Measurements from ENCODE around the gene STAP2.
A peak's percentile ranks its signal among the peaks of the same experiment; 100 is the strongest.

Gene STAP2, protein sequence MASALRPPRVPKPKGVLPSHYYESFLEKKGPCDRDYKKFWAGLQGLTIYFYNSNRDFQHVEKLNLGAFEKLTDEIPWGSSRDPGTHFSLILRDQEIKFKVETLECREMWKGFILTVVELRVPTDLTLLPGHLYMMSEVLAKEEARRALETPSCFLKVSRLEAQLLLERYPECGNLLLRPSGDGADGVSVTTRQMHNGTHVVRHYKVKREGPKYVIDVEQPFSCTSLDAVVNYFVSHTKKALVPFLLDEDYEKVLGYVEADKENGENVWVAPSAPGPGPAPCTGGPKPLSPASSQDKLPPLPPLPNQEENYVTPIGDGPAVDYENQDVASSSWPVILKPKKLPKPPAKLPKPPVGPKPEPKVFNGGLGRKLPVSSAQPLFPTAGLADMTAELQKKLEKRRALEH

DNA sequence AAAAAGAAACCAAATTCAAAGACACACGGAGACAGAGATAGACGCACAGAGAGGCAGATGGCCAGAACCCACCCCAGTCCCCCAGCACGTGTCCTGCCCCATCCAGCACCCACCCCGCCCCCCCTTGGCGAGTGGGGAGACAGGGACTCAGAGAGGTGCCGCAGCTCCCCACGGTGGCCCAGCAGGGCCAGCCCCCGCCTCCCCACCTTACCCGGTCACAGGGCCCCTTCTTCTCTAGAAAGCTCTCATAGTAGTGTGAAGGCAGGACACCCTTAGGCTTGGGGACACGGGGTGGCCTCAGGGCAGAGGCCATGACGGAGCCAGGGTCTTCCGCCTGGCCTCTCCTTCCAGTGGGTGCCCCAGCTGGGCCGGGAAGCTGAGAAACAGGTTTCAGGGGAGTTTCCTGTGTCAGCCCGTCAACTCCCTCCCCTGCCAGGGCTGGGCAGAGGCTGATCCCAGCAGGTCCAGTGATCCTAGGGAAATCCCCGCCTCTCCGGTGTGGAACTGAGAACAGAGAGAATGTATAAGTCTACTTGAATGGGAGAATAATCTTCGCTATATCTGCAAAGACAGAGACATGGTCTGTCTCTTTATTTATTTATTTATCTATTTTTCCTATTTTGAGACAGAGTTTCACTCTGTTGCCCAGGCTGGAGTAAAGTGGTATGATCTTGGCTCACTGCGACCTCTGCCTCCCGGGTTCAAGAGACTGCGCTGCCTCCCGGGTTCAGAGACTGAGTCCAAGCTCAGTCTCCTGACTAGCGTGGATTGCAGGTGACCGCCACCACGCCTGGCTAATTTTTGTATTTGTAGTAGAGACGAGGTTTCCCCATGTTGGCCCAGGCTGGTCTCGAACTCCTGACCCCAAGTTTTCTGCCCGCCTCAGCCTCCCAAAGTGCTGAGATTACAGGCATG, at the start of gene STAP2:
Gene STAP2, minus strand, starts transcription at position 387 of the 915 bp plus-strand sequence. Its CDS starts 74 bp downstream, at position 313.
- no peak for DNase-seq

DNA sequence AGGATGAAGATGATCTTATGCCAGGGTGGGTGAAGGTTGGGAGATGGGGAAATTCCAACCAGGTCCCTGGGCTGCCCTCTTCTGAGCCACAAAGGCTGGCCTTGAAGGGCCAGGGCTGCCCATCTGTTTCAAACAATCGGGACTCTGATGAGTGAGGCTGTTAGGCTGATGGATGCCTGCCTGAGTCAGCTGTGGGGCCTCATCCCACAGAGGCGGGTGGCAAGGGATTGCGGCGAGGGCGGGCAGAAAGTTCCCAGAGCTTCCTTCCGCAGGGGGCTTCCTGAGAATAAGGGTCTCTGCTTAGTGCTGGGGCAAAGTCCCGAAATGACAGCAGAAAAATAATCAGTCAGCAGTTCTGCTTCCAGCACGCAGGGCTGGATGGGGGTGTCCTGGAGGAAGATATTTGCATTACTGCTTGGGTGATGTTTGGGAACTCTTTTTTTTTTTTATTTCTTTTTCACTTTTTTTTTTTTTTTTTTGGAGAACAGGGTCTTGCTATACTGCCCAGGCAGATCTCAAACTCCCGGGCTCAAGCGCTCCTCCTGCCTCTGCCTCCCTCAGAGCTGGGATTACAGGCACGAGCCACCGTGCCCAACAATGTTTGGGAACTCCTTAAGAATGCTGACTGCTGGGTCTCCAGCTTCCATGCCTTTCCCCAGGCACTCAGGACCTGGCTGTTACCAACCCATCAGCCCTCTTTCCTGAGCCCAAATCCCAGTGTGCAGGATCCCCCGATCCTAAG, 47.6 kb upstream of the STAP2 start:
- peak; percentile 44 for DNase-seq

DNA sequence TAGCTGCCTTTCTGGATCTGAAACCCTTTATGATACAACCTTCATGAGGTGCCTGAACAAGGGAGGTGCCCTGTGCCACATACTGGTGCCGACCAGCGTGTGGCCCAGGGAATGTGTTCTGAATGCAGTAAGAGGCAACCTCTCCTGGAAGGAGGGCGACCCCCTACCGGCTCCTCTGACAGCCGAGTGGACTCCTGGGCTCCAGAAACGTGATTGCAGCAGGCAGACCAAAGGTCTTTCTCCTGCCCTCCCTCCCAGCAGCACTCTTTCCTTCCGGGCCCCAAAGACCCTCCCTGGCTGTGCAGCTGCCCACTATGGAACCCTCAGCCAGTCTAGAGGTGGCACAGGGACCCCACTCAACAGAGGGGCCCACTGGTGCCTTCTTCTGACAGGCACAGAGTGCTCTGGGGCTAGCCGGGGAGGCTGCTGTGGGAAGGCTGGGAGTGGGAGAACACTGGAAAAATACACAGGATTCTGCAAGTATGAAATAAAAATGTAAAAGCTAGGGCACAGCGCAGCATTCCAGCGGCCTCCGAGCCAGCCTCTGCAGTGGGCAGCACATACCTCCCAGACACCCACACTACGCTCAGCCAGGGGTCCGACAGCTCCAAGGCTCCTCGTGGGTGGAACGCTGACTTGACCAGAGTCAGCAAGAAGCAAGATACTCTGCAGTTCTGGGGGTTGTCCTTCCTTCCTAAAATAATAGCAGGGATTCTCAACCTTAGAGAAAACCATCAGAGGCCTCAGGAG, 46.8 kb upstream of the STAP2 start:
- DNase-seq: no peak

DNA sequence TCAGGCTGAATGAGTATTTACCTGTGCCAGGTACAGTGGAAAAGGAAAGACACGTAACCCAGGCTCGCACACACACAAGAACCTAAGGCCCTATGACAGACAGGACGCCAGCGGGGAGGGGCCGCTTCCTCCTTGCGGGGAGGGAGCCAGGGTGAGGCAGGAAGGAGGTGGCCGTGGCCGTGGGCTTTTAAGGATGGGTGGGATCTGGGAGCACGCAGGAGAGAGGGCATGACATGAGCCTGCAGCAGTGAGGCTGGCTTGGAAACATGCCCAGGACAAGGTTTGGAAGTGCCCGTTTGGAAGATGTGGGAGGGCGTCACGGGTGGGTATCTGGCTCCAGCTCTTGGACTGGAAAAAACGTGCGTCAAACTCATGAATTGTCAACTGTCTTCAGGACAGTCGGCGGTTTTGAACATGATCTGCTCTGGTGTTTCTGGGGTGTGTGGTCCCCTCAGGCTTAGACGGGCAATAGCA, 41.7 kb upstream of the STAP2 start:
- DNase-seq: no peak

DNA sequence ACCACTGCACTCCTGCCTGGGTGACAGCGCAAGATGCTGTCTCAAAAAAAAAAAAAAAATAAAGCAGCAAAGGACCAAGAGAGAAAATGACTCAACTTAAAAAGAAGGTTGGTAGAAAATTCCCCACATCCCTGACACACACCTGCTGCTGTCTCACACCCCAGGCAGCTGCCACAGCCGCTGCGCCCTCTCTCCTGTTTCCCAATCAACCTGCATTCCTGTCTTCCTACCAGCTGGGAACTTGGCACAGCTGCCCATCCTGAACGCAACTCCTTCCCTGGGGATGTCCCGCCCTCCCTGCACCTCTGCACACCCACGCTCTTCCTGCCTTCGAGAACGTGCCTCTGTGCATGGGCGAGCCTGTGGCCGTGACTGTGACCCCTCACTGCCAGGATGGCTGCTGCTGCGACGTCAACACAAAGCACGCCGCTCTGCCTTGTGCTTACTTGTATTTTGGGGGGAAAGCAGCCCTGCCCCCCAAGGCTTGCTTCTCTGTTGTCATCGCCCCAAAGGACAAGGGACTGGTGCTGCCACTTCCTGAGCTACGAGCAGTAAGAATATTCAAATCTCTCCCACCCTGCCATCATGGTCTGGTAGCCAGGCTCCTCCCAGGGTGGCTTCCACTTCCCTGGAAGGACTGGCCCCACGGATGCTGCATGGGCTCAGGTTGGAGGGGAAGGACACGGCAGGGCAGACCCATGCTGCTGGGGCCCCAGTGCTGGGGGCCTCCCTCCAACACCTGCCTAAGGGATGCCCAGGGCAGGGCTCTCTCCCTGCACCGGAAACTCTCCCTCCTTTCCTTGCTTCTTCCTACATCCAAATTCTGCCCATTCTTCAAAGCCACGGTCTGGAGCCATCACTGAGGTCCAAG, 41.0 kb upstream of the STAP2 start:
- DNase-seq: no peak

DNA sequence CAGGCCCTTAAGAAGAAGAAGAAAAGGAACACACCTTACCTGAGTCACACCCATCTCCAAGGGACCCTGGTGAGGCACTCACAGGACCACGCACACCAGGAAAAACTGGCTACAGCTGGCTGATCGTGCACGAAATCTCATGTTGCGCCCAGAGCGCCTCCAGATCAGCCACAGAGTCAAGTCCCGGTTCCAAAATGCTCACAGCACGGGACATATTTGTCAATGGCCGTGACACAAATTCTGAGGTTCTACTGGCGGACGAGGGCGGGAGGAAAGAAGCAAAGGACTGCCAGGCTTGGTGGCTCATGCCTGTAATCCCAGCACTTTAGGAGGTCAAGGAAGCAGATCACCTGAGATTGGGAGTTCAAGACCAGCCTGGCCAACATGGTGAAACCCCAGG, 40.3 kb upstream of the STAP2 start:
- no peak for DNase-seq

DNA sequence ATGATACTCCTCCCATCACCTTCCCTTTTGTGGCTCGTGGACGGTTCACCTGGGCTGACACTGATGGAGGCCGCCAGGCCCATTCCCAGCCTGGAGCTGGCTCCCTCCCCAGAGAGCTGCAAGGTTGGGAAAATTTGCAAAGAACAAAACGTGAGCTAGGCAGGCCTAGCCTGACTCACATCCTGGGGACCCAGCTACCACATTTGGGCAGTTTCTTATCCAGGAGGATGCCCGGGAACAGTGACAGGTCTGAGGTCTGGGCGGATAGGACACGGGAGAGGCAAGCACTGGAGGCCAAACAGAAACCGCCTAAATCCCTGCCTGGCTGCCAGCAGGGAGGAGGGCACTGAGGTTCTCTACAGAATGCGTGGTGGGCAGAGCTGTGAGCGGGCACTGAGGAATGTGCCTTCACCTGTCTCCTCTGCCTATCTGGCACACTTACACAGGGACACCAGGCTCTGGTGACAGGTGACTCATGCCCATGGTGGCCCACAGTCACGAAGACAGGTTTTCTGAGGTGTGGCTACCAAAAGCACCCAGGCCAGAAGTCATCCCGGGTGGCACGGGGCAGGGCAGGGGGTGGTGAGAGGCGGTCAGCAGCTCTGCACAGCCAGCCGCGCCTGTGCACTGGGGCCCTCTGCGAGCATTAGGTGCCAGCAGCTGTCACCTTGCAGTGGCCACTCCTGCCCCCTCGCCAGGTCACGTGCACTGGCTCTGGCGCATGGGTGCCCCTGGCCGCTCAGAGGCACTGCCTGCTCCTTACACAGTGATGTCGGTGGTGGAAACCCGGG, 38.6 kb upstream of the STAP2 start:
- DNase-seq: no peak

DNA sequence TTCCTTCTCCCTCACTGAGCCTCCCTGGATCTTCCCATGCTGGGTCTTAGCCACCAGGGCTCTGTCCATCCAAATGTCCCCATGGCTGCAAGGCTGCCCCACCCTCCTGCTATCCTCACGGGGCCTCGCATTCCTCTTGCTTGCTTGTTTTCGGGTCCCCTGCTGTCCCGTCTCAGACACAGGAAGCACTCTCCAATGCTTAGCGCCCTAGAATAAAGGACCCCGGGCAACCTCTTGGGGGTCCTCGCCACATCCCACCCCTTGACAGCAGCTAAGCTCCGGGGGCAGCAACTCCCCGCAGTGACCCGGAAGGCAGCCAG, 38.0 kb upstream of the STAP2 start:
- DNase-seq: no peak

DNA sequence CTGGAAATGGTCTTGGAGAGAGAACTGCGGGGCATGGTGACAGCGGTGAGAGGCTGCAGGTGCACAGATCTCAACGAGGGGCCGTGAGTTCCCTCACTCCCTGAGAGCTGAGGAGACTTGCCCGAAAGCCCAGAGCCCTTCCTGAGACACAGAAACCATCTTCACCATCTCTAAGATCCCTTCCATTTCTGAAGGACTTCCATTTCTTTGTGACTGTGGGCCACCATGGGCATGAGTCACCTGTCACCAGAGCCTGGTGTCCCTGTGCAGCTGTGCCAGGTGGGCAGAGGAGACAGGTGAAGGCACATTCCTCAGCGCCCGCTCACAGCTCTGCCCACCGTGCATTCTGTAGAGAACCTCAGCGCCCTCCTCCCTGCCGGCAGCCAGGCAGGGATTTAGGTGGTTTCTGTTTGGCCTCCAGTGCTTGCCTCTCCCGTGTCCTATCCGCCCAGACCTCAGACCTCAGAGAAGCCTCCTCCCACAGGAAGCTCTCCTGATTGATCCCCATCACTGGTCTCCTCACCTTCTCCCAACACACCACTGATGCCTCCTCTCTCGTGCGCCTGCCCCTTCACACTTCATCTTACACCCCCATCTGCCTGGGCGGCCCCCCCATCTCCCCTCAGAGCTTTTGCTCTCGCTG, 37.5 kb upstream of the STAP2 start:
- no peak for DNase-seq

DNA sequence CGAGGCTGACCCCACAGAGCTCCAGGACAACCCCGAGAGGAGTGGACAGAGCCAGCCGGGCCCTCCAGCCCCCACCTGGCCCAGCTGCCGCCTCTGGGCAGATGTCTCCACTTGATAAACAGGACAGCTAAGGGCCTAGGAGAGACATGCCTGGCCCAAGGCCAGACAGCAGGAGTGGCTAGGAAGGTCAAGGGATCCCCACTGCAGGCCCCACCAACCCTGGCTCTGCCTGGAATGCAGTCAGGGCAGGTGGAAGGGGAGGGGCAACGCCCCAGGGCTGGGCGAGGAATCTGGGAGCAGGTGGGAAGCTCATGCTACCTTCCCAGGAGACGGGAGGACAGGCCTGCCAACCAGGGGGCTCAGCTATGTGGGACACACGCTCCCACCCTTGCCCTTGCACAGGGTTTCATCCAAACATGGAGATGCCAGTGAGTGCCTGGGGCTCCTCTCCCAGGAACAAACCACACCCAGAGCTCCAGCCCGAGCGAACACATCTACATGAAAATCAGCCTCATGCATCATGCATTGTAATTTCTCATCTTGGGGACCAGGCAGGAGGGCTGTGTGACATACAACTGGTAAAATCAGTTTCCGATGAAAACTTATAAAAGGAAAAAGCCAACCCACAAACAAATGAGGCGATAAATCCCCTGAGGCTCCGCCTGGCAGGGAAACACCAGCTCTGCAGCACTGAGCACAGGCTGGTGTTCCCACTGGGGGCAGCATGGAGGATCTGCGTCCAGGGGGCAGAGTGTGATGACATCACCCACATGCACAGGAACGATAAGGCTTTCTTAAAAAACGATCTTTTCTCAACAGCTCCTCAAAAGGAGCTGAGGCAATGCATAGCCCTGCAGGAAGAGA, 36.8 kb upstream of the STAP2 start:
- no peak for DNase-seq

DNA sequence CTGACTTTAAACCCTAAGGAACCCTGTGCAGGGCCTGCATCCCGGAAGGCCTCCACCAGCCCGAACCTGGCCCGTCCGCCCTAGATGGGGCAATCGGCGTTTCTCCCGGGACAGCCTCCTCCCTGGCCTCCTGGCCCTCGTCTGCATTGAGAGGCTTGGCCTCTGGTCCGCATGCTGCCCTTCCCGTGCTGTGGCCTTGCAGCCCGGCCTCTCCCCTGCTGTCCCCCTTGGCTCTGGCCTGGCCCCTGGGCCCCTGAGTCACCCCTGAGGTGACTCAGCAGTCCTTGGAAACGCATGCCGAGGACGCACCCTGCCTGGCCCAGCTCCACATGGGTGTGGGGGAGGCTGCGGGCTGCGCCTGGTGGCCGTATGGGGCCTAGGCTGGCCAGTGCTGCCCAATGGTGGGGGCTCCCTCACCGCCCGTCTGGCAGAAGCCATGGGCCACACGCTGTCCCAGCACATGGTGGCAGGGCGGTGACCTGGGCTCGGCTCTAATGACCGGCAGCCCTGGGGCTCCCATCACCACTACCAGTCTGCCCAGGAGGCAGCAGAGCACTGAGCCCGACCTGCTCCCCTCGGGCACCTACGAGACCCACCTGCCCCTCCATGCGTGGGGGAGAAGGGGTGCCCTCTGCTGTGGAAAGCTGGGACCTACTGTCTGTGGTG, 36.0 kb upstream of the STAP2 start:
- no peak for DNase-seq

DNA sequence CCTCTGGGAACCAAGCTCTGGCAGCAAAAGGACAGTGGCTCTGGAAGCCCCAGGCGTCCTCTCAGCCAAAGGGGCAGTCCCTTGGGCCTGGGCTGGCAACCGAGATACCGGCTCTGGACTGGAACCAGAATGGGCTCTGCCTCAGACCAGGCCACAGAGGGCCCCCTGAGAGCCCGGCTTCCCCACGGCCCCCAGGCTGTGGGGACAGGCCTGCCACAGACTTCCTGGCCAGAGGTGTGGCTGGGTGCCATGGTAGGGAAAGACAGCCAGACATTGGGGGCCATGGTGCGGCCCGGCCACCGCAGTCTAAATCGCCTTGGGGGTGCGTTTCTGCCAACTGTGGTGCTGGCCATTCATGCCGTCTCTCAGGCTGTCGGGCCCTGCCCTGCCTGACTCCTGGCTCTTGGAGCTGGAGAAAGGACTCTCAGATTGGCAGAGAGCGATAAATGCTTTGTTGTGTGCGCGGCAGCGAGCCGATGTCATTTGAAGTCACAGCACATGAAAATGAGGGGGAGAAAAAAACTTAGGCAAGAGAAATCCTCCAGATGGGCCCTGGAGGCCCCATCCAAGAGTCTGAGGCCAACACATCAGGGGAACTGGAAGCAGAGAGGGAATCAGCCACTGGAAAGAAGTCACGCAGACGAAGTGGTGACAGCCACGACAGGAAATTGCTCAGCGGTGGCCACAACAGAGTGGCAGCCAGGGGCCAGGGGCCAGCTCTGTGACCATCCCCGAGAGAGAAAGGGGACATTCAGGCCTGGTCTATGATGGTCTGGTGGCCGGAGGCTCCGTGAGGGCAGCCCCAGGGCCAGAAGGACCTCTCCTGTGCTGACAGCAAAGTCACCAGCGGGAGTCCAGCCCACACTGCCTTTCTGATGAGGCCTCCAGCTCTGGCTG, 35.2 kb upstream of the STAP2 start:
- DNase-seq: no peak

DNA sequence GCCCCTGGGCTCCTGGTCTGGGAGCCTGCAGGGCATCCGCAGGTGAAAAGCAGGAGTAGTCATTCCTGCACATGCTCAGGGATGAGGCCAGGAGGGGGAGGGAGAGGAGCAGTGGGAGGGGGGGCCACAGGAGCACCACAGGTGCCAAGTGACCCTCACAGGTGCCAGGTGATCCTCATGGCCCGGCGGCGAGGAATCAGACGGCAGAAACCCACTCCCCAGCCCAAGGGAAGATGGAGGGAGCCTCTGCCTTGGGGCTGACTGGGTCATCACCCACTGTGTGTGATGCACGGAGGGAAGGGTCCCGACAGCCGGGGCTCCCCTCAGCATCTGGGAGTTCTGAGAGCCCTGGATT, 34.4 kb upstream of the STAP2 start:
- DNase-seq: no peak

DNA sequence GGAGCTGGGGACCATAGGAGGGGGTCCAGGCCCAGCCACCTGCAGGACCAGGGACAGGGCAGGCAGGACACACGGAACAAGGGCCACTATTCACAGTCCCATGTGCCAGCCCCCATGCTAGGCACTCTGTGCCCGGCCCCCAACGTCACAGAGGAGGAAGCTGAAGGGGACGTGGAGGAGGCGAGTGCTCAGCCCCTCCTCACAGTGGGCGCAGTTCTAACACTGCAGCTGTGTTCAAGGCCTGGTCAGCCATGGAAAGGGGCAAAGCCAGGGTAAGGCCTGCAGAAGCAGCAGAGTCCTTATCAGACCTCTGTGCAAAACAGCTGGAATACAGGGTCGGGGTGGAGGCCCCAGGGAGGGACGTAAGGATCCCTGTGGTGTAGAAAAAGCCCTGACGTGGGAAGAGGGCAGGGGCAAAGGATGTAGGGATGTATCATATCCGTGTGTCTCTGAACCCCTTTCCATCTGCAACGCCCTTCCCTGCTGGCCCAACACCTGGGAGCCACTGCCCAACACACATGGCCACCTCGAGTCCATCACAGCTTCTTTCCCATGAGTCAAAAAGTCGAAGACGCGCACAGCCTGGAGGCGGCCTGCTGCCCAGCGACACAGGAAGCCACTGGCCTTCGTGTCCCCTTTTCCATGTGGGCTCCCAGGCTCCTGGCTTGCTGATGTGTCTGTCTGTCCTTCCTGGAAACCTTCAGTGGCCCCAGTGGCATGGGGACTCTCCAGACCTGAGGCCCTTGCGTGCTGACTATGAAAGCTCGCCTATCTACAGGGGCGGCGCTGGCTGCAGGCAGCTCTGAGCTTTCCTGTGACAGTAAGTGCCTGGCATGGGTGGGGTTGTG, 33.8 kb upstream of the STAP2 start:
- no peak for DNase-seq

DNA sequence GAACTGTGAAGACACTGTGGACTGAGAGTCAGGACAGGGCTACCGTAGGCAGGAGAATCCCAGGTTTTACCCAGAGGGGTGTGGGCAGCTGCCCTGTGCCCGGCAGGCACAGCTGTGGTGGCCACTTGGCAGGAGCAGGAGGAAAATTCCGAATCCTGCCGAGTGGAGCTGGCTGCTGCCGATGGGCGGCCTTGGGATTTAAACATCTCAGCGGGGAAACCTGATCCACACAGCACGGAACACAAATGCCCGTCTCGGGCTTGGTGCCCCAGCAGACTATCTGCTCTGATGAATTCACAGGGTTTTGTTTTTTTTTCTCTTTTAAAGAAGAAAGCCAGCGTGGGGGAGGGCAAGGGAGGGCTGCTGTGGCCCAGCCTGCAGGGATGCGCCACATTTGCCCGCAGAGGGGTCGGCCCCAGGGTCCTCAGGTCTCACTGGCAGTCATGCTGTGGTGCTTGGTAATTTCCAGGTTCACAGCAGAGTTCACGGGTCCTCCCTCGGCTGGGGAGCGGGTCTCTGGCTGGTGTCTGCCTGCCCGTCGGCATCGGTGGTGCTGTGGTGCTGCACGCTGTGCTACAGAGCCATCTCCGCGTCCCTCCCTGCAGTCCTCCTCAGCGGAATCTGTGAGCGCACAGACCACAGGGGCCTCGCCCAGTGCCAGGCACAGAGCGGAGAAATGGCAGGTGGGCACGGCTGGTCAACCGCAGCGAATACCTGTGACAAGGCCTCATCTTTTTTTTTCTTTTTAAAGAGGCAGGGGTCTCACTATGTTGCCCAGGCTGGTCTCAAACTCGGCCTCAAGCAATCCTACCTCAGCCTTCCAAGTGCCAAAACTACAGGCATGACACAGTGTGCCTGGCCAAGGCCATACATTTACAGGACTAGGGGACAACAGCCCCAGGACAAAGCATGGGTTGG, 32.9 kb upstream of the STAP2 start:
- no peak for DNase-seq
